Sigmoid colon (tissue), 7 donors: ENCODE measurements around the gene GET4. TPM values are rescaled to one million over a fixed set of nuclear protein-coding genes. Genes with fewer than 3 reads are reported as not detected.

Experiments
- DNase-seq: peaks from one replicate; pipeline ENCODE4 v3.0.0-alpha.2; 2019
- H3K27ac ChIP-seq, 4 donors: fragments of 200-600 bp; sonication (generic); one replicate each; pipeline ENCODE4 v1.5.1; 2016 to 2019; ENCODE audit warnings: mild to moderate bottlenecking in 1 of 4
- H3K27me3 ChIP-seq, 3 donors: fragments of 200-600 bp; sonication (generic); one replicate each; pipeline ENCODE4 v1.5.1; 2019; ENCODE audit warnings: mild to moderate bottlenecking in 1 of 3
- H3K36me3 ChIP-seq, 4 donors: fragments of 200-600 bp; sonication (generic); one replicate each; pipeline ENCODE4 v1.5.1; 2016 to 2019
- H3K4me1 ChIP-seq, 4 donors: fragments of 200-600 bp; sonication (generic); one replicate each; pipeline ENCODE4 v1.5.1; 2017 to 2019
- H3K4me3 ChIP-seq, 4 donors: fragments of 200-600 bp; sonication (generic); one replicate each; pipeline ENCODE4 v1.5.1; 2017 to 2019; ENCODE audit warnings: mild to moderate bottlenecking in 2 of 4, moderate library complexity in 1 of 4
- H3K9me3 ChIP-seq, 4 donors: fragments of 200-600 bp in 3 of 4; sonication (generic) in 3 of 4; one replicate each; pipeline versions ENCODE4 v1.5.1 to v1.6.1; 2013 to 2019
- EP300 ChIP-seq, 4 donors: sonication (generic); formaldehyde crosslinking; IDR thresholded peaks; one replicate each; pipeline ENCODE4 v1.6.1; 2017; ENCODE audit warnings: antibody characterized with exemption in 4 of 4
- POLR2A ChIP-seq, 2 donors: fragments of 450-650 bp; IDR thresholded peaks; one replicate each; pipeline ENCODE4 v1.6.1; 2016; ENCODE audit warnings: antibody characterized with exemption in 2 of 2, mild to moderate bottlenecking in 2 of 2, moderate library complexity in 2 of 2
- POLR2AphosphoS5 ChIP-seq, 4 donors: sonication (generic); formaldehyde crosslinking; IDR thresholded peaks; one replicate each; pipeline ENCODE4 v1.6.1; 2017; ENCODE audit warnings: antibody characterized with exemption in 4 of 4
- WGBS, 2 donors: extraction: QIAGEN DNeasy Blood & Tissue Kit; methylation state at CpG; one replicate each; pipeline ENCODE4 v1.1.7; 2013; 5-methylcytosine and 5-hydroxymethylcytosine counted together
- intact Hi-C: fragments of 100-400 bp; cut with DNase I; formaldehyde crosslinking; loops from one replicate; pipeline ENCODE4 v1.15.1; 2023
- polyA plus RNA-seq, 3 donors: library from polyadenylated mRNA; stranded (reverse); fragments of 200-250 nt; gene quantifications; one replicate each; pipeline ENCODE4 v1.2.3, GENCODE V29; 2013
- total RNA-seq, 4 donors: library from RNA; depleted of rRNA; stranded (reverse); fragments of >200 nt; gene quantifications; one replicate each; pipeline ENCODE4 v1.1.0, GENCODE V29; 2016
- TF ChIP-seq, protein P1 (sequence below), 4 experiments: fragments of 450-650 bp in 3 of 4; fragments of 200-600 bp in 1 of 4; IDR thresholded peaks; one replicate each; pipeline ENCODE4 v1.5.1; 2016 to 2019; ENCODE audit warnings: antibody characterized with exemption in 4 of 4, mild to moderate bottlenecking in 3 of 4, moderate library complexity in 2 of 4
- donor health status: healthy with polysubstance abuse.
- donor health status: Bipolar disorder and iron deficiency.
- donor health status: healthy.

The GET4 gene
- total and polyA plus RNA-seq, 7 donors = 20.3 to 51.4 (median 27.0) TPM

DNA sequence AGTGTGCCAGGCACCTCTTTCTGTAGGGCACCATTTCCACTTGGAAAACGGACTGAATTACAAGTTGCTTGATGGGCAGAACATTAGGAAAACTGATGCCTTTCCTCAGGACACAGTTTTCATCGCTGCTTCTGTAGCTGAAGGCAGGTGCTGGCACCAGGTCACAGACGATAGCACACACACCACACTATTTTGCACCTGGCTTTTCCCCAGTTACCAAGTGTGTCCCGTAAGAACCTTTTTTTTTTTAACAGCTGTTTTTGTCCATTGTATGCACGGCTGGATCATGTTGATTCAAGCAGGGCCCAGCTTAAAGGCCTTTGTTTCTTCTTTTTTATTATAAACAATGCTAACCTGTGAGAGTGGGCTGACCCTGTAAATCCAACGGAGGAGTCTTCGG is 1.3 kb upstream of the GET4 start:
- no peak for TF ChIP-seq POLR2AphosphoS5 (IDR thresholded peaks at IDR 0.05)
- TF ChIP-seq, protein P1, sequence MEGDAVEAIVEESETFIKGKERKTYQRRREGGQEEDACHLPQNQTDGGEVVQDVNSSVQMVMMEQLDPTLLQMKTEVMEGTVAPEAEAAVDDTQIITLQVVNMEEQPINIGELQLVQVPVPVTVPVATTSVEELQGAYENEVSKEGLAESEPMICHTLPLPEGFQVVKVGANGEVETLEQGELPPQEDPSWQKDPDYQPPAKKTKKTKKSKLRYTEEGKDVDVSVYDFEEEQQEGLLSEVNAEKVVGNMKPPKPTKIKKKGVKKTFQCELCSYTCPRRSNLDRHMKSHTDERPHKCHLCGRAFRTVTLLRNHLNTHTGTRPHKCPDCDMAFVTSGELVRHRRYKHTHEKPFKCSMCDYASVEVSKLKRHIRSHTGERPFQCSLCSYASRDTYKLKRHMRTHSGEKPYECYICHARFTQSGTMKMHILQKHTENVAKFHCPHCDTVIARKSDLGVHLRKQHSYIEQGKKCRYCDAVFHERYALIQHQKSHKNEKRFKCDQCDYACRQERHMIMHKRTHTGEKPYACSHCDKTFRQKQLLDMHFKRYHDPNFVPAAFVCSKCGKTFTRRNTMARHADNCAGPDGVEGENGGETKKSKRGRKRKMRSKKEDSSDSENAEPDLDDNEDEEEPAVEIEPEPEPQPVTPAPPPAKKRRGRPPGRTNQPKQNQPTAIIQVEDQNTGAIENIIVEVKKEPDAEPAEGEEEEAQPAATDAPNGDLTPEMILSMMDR (IDR thresholded peaks at IDR 0.05) = no peak
- no peak for TF ChIP-seq EP300 (IDR thresholded peaks at IDR 0.05)
- Histone ChIP-seq H3K4me1 (peaks cover 0 to 68% (median 59%) of the 10 kb centered on the region in 4 donors), H3K4me3 (no peak overlapping the region), H3K36me3 (peaks cover 7 to 35% (median 18%) of the 10 kb centered on the region in 4 donors), H3K9me3 (no peaks in the 10 kb centered on the region), H3K27ac (peak overlapping the region; percentile 84 to 89 (median 86)), H3K27me3 (no peaks in the 10 kb centered on the region)
- 73 to 80% methylated on average over 7 of the region's 7 CpGs for WGBS, 2 donors
- intact Hi-C loops = loop anchor here (2.0 to 10.0 kb wide), 4 partner anchors 38 to 550 kb away; partner anchors contain the start of genes ADAP1 and PDGFA
- no peak for DNase-seq

DNA sequence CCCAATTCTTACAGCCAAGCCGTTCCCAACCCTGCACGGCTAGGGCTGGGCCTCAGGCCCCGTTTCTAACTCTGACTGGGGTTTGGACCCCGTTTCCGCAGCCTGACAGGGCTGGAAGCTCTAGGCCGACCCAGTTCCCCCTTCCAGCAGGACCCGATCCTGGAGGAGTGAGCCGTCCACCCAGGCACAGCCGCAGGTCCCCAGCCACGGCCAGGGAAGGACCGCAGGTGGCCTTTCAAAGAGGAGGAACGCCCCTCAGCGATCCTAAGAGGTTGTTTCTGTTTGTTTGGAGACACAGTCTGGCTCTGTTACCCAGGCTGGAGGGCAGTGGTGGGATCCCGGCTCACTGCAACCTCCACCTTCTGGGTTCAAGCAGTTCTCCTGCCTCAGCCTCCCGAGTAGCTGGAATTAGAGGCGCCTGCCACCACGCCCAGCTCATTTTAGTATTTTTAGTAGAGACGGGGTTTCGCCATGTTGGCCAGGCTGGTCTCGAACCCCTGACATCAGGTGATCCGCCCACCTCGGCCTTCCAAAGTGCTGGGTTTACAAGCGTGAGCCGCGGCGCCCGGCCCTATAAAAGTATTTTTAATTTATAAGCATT is 778 bp upstream of the GET4 start:
- Histone ChIP-seq H3K4me3 (peak overlapping the region; percentile 33 to 87 (median 48)), H3K27ac (peak overlapping the region; percentile 84 to 89 (median 86)), H3K9me3 (no peaks in the 10 kb centered on the region), H3K4me1 (peaks cover 0 to 73% (median 65%) of the 10 kb centered on the region in 4 donors), H3K36me3 (peaks cover 7 to 30% (median 13%) of the 10 kb centered on the region in 4 donors), H3K27me3 (no peaks in the 10 kb centered on the region)
- TF ChIP-seq EP300 (IDR thresholded peaks at IDR 0.05) (no peak), POLR2A (IDR thresholded peaks at IDR 0.05) (no peak), POLR2AphosphoS5 (IDR thresholded peaks at IDR 0.05) (no peak)
- TF ChIP-seq, protein P1 (IDR thresholded peaks at IDR 0.05) = no peak
- intact Hi-C loops = loop anchor here (2.0 to 10.0 kb wide), 4 partner anchors 39 to 551 kb away; partner anchors contain the start of genes ADAP1 and PDGFA
- WGBS, 2 donors = 59 to 73% methylated on average over 27 of the region's 27 CpGs
- DNase-seq = no peak

DNA sequence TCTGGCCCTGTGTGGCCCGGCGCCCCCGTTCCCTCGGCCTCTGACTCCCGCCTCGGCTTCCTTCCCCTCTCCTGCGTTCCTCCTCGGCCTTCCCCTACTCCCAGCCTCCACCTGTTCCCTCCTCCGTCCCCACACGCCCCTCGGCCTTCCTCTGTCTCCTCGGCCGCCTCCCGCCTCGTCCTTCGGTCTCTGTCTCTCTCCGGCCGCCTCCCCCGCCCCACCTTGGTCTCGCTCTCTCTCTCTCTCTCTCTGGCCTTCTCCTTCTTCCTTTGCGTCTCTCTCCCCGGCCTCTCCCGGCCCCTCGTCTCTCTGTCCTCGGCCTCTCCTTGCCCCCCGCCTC is 588 bp downstream of the GET4 start:
- peaks cover 0 to 77% (median 69%) of the 10 kb centered on the region in 4 donors for H3K4me1 ChIP-seq
- WGBS, 2 donors = 1 to 2% methylated on average over 26 of the region's 26 CpGs
- peaks cover 7 to 16% (median 10%) of the 10 kb centered on the region in 4 donors for H3K36me3 ChIP-seq
- H3K27me3 ChIP-seq = no peaks in the 10 kb centered on the region
- H3K9me3 ChIP-seq = no peaks in the 10 kb centered on the region
- peak overlapping the region; percentile 89 to 95 (median 90) for H3K27ac ChIP-seq
- intact Hi-C loops = loop anchor here (5.0 to 10.0 kb wide), 3 partner anchors 75 to 552 kb away; partner anchors contain the start of genes ADAP1 and PDGFA
- TF ChIP-seq, protein P1 (IDR thresholded peaks at IDR 0.05) = no peak
- TF ChIP-seq EP300 (IDR thresholded peaks at IDR 0.05) (no peak), POLR2A (IDR thresholded peaks at IDR 0.05) (no peak), POLR2AphosphoS5 (IDR thresholded peaks at IDR 0.05) (no peak)
- peak; percentile 81 for DNase-seq
- H3K4me3 ChIP-seq = peak overlapping the region; percentile 85 to 92 (median 88)

DNA sequence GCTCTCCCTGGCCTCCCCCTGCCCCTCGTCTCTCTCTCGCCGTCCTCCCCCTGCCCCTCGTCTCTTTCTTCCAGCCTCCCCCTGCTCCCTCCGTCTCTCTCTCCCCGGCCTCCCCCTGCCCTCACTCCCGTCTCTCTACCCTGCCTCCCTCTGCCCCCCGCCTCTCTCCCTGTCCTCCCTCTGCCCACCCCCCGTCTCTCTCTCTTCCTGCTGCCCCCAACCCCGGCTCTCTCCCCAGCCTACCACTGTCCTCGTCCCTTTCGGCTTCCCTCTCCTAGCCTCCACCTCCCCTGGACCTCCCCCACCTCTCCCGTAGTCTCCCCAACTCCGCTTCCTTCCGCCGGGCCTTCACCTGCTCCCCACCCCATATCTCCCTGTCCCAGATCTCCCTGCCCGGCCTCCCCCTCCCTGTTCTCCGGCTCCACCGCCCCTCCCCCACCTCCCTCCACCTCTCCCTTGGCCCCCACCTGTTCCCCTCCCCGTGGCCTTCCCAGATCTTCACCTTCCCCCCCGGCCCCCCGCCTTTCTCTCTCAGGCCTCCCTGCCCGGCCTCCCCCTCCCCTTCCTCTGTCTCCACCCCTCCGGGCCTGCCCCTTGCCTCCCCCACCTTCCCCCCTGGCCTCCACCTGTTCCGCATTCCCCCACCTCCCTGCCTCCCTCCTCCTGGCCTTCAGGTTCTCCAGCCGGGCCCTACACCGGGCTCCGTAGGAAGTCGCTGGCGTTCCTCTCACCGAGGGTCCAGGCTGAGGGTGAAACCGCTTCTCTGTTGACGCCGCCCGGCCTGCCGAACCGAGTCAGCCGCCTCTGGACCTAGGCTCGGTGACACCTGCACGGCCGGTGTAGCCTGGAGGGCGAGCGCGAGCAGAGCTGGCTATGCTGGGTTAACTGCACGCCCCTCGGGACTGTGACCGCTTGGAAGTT is 1.2 kb downstream of the GET4 start:
- Histone ChIP-seq H3K9me3 (no peaks in the 10 kb centered on the region), H3K4me3 (peak overlapping the region; percentile 85 to 92 (median 88)), H3K27me3 (no peaks in the 10 kb centered on the region), H3K4me1 (peaks cover 0 to 79% (median 71%) of the 10 kb centered on the region in 4 donors), H3K27ac (peak overlapping the region; percentile 89 to 95 (median 90)), H3K36me3 (peaks cover 2 to 10% (median 5%) of the 10 kb centered on the region in 4 donors)
- TF ChIP-seq EP300 (IDR thresholded peaks at IDR 0.05) = no peak
- TF ChIP-seq POLR2AphosphoS5 (IDR thresholded peaks at IDR 0.05) = no peak
- TF ChIP-seq, protein P1 (IDR thresholded peaks at IDR 0.05) = no peak
- TF ChIP-seq POLR2A (IDR thresholded peaks at IDR 0.05) = no peak
- no peak for DNase-seq
- intact Hi-C loops = loop anchor here (5.0 to 10.0 kb wide), 3 partner anchors 75 to 553 kb away; partner anchors contain the start of genes ADAP1 and PDGFA
- 6 to 11% methylated on average over 47 of the region's 47 CpGs for WGBS, 2 donors
